ENCODE results near the gene IL32. TPM values are rescaled to one million over a fixed set of nuclear protein-coding genes. Genes with fewer than 3 reads are reported as not detected.

The IL32 gene
- total and polyA plus RNA-seq, 9 of the 15 experiments (the other 6 are each of a cell fraction or from before 2014, with no cell fraction given): 0.21 to 2.2 (median 0.37) TPM; not detected in 3

DNA sequence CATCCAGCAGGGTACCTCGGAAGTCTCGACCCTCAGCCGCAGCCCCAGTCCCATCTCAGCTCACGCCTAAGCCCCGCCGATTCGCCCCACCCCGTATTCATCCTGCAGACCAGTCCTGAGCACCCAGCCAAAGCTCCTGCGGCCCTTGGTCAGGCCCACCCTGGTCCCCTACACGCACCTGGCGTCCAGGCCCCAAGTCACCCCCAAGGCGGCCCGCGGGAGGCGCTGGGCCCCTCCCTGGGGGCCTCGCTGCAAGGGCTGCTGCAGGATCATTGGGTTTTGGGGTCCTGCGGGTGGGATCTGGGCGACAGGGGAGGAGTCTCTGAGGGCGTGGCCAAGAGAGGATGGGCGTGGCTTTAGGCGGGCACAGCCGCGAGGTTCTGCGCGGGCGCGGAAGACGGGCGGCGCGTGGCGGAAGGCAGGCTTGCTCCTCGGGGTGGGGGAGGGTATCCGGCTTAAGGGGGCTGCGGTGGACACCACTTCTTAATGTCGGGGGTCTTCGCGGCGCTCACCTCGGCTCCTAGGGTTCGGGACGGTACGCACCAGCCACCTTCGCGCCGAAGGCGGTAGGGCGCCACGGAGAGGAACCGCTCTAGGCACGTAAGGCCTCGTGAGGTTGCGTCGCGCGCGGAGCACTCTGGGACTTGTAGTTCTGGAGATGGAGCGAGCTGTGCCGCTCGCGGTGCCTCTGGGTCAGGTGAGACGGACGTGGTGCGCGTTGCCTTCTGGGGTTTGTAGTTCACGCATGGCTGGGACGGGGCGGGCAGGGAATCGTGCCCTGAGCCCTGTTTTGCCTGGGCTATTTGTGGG, 41.6 kb upstream of the IL32 start, which contains the start of the genes HCFC1R1 and THOC6 (continued):
- 0 out of 2 replicates have a peak, but pooled peaks have one; percentile 59 for TF ChIP-seq ZNF583 (CRISPR knock-in tag; IDR thresholded peaks at IDR 0.05)
- peak; percentile 42; the same call in 1 of the 2 replicates for TF ChIP-seq TAF15 (IDR thresholded peaks at IDR 0.05; ENCODE audit: low read depth, low read length)
- peak; percentile 52 for TF ChIP-seq TAF1 (IDR thresholded peaks at IDR 0.05; ENCODE audit: control insufficient read depth, extremely low read depth, insufficient read depth, low read length, severe bottlenecking)
- no peak for TF ChIP-seq ZNF76 (CRISPR knock-in tag; IDR thresholded peaks at IDR 0.05; ENCODE audit: borderline replicate concordance)
- TF ChIP-seq ZNF12 (CRISPR knock-in tag; IDR thresholded peaks at IDR 0.05): peak; percentile 82; the same call in 1 of the 2 replicates
- TF ChIP-seq FOXK1 (CRISPR knock-in tag; IDR thresholded peaks at IDR 0.05; ENCODE audit: borderline replicate concordance): no peak
- peak; percentile 83; the same call in 1 of the 2 replicates for TF ChIP-seq RB1 (IDR thresholded peaks at IDR 0.05; ENCODE audit: low read depth)
- TF ChIP-seq, protein P1, sequence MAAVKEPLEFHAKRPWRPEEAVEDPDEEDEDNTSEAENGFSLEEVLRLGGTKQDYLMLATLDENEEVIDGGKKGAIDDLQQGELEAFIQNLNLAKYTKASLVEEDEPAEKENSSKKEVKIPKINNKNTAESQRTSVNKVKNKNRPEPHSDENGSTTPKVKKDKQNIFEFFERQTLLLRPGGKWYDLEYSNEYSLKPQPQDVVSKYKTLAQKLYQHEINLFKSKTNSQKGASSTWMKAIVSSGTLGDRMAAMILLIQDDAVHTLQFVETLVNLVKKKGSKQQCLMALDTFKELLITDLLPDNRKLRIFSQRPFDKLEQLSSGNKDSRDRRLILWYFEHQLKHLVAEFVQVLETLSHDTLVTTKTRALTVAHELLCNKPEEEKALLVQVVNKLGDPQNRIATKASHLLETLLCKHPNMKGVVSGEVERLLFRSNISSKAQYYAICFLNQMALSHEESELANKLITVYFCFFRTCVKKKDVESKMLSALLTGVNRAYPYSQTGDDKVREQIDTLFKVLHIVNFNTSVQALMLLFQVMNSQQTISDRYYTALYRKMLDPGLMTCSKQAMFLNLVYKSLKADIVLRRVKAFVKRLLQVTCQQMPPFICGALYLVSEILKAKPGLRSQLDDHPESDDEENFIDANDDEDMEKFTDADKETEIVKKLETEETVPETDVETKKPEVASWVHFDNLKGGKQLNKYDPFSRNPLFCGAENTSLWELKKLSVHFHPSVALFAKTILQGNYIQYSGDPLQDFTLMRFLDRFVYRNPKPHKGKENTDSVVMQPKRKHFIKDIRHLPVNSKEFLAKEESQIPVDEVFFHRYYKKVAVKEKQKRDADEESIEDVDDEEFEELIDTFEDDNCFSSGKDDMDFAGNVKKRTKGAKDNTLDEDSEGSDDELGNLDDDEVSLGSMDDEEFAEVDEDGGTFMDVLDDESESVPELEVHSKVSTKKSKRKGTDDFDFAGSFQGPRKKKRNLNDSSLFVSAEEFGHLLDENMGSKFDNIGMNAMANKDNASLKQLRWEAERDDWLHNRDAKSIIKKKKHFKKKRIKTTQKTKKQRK (IDR thresholded peaks at IDR 0.05; ENCODE audit: borderline replicate concordance, low read depth, low read length): no peak
- peak; percentile 85 for TF ChIP-seq ATF7 (IDR thresholded peaks at IDR 0.05)
- TF ChIP-seq, protein P2, sequence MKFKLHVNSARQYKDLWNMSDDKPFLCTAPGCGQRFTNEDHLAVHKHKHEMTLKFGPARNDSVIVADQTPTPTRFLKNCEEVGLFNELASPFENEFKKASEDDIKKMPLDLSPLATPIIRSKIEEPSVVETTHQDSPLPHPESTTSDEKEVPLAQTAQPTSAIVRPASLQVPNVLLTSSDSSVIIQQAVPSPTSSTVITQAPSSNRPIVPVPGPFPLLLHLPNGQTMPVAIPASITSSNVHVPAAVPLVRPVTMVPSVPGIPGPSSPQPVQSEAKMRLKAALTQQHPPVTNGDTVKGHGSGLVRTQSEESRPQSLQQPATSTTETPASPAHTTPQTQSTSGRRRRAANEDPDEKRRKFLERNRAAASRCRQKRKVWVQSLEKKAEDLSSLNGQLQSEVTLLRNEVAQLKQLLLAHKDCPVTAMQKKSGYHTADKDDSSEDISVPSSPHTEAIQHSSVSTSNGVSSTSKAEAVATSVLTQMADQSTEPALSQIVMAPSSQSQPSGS (CRISPR knock-in tag; IDR thresholded peaks at IDR 0.05): no peak
- TF ChIP-seq, protein P3, sequence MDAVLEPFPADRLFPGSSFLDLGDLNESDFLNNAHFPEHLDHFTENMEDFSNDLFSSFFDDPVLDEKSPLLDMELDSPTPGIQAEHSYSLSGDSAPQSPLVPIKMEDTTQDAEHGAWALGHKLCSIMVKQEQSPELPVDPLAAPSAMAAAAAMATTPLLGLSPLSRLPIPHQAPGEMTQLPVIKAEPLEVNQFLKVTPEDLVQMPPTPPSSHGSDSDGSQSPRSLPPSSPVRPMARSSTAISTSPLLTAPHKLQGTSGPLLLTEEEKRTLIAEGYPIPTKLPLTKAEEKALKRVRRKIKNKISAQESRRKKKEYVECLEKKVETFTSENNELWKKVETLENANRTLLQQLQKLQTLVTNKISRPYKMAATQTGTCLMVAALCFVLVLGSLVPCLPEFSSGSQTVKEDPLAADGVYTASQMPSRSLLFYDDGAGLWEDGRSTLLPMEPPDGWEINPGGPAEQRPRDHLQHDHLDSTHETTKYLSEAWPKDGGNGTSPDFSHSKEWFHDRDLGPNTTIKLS (IDR thresholded peaks at IDR 0.05; ENCODE audit: borderline replicate concordance, low read depth): peak; percentile 96
- peak; percentile 98 for TF ChIP-seq EP400 (IDR thresholded peaks at IDR 0.05)
- TF ChIP-seq, protein P4, sequence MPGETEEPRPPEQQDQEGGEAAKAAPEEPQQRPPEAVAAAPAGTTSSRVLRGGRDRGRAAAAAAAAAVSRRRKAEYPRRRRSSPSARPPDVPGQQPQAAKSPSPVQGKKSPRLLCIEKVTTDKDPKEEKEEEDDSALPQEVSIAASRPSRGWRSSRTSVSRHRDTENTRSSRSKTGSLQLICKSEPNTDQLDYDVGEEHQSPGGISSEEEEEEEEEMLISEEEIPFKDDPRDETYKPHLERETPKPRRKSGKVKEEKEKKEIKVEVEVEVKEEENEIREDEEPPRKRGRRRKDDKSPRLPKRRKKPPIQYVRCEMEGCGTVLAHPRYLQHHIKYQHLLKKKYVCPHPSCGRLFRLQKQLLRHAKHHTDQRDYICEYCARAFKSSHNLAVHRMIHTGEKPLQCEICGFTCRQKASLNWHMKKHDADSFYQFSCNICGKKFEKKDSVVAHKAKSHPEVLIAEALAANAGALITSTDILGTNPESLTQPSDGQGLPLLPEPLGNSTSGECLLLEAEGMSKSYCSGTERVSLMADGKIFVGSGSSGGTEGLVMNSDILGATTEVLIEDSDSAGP (CRISPR knock-in tag; IDR thresholded peaks at IDR 0.05): no peak
- TF ChIP-seq, protein P5, sequence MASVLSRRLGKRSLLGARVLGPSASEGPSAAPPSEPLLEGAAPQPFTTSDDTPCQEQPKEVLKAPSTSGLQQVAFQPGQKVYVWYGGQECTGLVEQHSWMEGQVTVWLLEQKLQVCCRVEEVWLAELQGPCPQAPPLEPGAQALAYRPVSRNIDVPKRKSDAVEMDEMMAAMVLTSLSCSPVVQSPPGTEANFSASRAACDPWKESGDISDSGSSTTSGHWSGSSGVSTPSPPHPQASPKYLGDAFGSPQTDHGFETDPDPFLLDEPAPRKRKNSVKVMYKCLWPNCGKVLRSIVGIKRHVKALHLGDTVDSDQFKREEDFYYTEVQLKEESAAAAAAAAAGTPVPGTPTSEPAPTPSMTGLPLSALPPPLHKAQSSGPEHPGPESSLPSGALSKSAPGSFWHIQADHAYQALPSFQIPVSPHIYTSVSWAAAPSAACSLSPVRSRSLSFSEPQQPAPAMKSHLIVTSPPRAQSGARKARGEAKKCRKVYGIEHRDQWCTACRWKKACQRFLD (CRISPR knock-in tag; IDR thresholded peaks at IDR 0.05): peak; percentile 82; the same call in 1 of the 2 replicates
- TF ChIP-seq ELF1 (tag; IDR thresholded peaks at IDR 0.05): peak; percentile 82
- TF ChIP-seq, protein P6, sequence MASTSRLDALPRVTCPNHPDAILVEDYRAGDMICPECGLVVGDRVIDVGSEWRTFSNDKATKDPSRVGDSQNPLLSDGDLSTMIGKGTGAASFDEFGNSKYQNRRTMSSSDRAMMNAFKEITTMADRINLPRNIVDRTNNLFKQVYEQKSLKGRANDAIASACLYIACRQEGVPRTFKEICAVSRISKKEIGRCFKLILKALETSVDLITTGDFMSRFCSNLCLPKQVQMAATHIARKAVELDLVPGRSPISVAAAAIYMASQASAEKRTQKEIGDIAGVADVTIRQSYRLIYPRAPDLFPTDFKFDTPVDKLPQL (IDR thresholded peaks at IDR 0.05; ENCODE audit: extremely low read depth, insufficient read length): no peak
